AG09309 (cell line): ENCODE data around the gene ASPDH.
"Not testable (repeated sequence)": the region's sequence is repeated elsewhere in the genome, so short reads cannot be mapped to it uniquely, and the experiment has no call there.

Source experiments
- DNase-seq: peaks from one replicate; pipeline ENCODE4 v3.0.0-alpha.2; 2010; ENCODE audit warnings: low read depth
- H3K4me3 ChIP-seq: 2 replicates; pipeline ENCODE4 v1.5.1; 2011; ENCODE audit warnings: mild to moderate bottlenecking, low read depth, low read length, moderate library complexity; ENCODE audit not compliant: control insufficient read depth
- CTCF ChIP-seq: IDR thresholded peaks from 2 replicates; pipeline ENCODE4 v1.5.1; 2011; ENCODE audit warnings: mild to moderate bottlenecking, low read depth, low read length, inconsistent platforms; ENCODE audit not compliant: insufficient read depth, control insufficient read depth; ENCODE audit errors: missing control alignments

The ASPDH gene

GRCh38 chr19:50536662-50537305 lies 23.1 kb upstream of the ASPDH start:
- TF ChIP-seq CTCF: no peak
- no peak overlapping the region for H3K4me3 ChIP-seq
- DNase-seq: no peak

GRCh38 chr19:50535672-50536187 lies 22.0 kb upstream of the ASPDH start:
- no peak overlapping the region for H3K4me3 ChIP-seq
- no peak for TF ChIP-seq CTCF
- DNase-seq: no peak

- TF ChIP-seq CTCF: no peak
- H3K4me3 ChIP-seq: no peak overlapping the region
- DNase-seq: no peak
Observed at GRCh38 chr19:50534478-50534877, 20.8 kb upstream of the ASPDH start.

GRCh38 chr19:50532952-50533351 lies 19.2 kb upstream of the ASPDH start:
- H3K4me3 ChIP-seq: no peak overlapping the region
- no peak for DNase-seq
- no peak for TF ChIP-seq CTCF

GRCh38 chr19:50531171-50531612 lies 17.5 kb upstream of the ASPDH start:
- H3K4me3 ChIP-seq: no peak overlapping the region
- DNase-seq: no peak
- no peak for TF ChIP-seq CTCF

GRCh38 chr19:50528052-50528451 lies 14.3 kb upstream of the ASPDH start:
- DNase-seq, H3K4me3 ChIP-seq: not testable (repeated sequence)

- no peak overlapping the region for H3K4me3 ChIP-seq
- no peak for DNase-seq
- no peak for TF ChIP-seq CTCF
Observed at GRCh38 chr19:50522881-50523280, 9.2 kb upstream of the ASPDH start.
